GM19035 (cell line): ENCODE data around the gene TSPAN9.

ENCODE experiments used
- ATAC-seq: cut with Tn5 transposase; IDR thresholded peaks from one replicate; pipeline ENCODE4 v1.9.1; 2021; ENCODE audit not compliant: unreplicated experiment

The TSPAN9 gene

DNA sequence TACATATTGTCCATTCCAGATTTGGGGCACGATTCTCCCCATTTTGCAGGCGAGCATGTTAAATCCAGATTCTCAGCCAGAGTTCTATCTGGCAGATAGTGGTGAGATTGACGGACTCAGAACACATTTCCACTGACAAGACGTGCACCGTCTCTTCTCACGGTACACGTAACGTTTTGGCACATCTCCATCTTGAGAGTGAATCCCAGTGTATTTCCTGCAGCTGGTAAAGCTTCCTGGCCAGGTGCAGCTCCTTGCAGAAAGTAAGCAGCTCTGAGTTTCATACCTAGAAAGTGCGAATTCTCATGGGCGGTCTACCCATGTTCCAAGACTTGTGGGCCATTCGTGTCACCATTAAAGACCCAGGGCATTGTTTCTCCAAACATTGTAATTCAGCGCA, 102.6 kb downstream of the TSPAN9 start:
- ATAC-seq = no peak

- ATAC-seq = no peak
Observed at GRCh38 chr12:3182426-3182825, 105.2 kb downstream of the TSPAN9 start.

DNA sequence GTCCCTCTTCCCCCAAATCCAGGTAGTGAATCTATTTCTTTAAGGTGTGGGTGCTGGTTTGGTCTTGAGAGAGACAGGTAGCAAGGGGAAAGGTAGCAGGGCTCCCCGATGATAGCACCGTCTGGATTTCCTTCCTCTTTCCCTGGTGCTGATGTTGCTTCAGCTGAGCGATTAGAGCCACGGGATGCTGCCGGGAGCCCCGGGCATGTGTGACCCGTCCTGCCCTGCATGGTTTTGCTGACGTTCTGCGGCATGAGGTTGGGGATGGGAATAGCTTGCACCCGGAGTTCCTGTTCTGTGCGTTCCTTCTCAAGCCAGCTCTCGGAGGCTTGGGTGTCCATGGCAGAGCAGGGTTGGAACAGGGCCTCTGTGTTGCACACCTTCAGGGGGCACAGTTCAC, 107.3 kb downstream of the TSPAN9 start:
- no peak for ATAC-seq

DNA sequence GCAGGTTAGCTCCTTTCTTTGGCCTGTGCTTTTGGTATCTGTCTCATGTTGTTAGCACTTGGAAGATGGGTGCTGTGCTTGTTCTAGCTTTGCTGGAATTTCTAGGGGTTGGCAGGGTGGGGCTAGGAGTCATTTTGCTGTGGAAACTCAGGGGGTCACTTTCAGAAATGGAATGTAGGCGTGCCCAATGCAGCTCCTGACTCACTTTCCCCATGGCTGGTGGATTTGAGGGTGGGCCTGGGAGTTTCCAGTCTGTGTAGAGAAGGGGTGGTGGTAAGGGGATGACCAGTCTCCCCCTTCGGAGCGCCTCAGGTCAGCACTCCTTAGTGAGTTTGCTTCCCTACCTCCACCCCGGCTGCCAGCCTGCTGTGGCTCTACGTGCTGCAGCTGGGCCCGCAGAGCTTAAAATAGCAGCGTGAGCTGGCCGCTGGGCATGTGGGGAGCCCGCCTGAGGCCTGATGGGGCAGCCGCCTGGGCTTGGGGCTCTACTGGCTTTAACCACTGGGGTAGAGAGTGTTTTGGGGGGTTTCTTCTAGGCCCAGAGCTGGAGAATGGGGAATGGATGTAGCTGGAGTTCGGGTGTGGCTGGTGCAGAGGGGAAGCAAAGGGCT, 108.2 kb downstream of the TSPAN9 start:
- no peak for ATAC-seq

DNA sequence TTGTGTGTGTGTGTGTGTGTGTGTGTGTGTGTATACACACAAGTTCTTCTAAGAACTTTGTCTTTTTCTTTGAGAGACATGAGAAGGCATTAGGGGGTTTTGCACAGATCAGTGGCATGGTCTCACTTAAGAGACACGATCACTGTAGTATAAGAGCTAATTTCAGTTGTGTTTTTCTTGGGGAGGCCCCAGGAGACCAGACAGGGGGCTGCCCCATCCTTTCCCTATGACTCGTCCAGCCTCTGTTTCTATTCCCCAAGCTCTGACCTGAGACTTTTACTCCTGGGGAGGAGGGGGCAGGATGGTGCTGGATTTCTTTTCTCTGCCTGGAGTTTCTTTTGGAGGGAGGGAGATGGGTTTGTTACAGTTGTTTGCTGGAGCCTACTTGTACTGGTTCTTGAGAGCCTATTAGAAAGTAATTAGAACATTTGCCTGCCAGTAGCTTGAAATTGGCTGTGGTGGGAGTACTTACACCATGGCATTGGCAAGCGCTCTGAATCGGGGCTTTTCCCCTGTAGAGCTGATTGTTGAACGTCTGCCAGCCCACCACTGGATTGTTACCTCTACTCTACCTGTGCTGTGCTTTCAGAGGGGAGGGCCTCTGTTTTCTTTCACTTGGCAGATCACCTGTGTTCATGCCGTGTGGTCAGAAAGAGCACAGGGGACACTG, 109.5 kb downstream of the TSPAN9 start:
- ATAC-seq = no peak

DNA sequence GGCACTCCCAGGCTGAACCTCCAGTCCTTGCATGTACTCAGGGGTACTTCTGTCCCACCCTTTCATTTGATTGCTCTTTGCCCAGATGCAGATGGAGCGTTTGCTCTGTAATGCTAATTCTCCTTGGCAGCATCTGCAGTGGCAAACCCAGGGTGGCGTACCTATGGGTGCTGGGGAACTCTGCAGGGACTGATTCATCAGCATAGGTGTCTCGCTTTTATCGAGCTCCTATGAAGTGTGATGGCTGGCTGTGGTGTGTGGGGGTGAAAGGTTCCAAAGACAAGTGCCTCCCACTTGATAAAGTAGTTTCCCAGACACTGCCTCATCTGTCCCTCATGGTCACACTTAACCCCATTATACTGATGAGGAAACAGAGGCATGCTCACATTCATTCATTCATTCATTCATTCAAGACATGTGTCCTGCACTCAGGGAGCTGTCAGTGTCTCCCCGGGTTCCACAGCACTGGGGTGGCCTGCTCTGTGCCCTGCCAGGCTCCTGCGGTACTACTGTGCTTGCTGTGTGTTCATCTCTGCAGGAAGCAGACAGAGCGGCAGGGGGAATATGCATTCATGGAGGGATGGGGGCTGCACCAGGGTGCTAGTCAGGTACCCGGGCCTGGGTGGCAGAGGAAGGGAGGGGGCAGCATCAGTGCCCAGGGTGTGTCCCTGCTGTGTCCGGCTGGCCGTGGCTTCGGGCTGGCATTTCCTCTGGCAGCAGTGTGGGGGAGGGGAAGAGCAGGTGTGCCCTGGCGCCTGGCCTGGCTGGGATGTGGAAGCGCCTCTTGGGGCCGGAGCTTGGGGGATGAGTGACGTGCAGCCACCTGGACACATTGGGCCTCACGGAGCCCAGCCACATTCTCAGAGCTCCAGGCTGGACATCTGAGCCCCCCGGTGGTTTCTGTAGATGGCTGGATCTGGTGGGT, 110.9 kb downstream of the TSPAN9 start:
- no peak for ATAC-seq

DNA sequence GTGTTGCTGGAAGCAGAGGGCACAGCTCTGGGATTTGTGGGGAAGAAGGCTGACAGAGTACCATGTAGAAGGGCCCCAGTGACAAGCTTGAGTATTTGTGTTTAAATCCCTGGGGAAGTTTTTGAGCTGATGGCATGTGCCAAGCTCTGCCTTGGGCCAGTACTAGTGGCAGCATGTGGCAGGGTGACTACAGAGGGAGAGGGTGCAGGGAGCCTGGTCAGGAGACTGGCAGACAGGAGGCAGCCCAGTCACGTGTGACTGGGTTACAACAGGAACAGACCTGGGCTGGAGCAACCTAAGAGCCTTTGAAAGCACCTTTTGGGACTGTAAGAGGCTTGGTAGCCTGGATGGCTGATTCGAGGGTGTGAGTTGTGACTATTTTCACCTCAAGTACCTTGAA, 112.1 kb downstream of the TSPAN9 start:
- no peak for ATAC-seq

DNA sequence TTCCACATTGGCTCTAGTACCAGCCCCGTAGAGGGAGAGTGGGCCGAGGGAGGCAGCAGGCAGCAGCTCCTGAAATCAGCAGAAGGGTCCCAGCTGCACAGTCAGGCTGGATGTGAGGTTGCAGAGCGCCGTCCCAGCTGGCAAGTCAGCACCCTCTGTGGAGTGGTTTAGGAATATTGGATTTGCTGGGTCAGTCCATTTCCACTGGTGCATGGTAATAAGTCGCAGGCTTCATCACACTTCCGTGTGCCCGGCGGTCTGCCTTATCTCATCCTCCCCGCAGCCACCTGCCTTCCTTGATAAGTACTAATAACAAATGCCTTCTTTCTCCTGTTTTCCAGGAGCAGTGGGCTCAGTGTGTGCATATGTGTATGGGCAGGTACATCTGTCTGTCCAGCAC, 112.9 kb downstream of the TSPAN9 start:
- no peak for ATAC-seq

DNA sequence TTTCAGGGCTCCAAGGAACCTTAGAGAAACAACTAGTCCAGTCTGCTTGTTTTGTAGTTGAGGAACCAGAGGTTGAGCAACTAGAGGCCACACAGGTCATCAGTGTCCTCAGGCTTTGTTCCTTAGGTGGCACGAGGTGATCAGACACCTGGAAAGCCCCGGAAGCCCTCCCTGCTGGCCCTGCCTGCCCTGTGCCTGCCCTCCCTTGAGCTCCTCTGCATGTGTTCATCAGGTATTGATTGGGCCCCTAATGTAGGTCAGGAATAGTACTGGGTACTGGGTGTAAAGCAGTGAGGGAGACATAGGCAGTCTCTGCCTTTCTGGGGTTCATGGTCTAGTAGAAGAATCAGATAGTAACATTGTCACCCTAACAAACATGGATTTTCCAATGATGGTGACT, 114.3 kb downstream of the TSPAN9 start:
- no peak for ATAC-seq

GRCh38 chr12:3192221-3192620, 115.0 kb downstream of the TSPAN9 start:
- no peak for ATAC-seq

GRCh38 chr12:3193131-3193530, 116.0 kb downstream of the TSPAN9 start:
- ATAC-seq = no peak

GRCh38 chr12:3193755-3194154, 116.6 kb downstream of the TSPAN9 start:
- ATAC-seq = no peak

- ATAC-seq = no peak
Observed at GRCh38 chr12:3195337-3195736, 118.2 kb downstream of the TSPAN9 start.

DNA sequence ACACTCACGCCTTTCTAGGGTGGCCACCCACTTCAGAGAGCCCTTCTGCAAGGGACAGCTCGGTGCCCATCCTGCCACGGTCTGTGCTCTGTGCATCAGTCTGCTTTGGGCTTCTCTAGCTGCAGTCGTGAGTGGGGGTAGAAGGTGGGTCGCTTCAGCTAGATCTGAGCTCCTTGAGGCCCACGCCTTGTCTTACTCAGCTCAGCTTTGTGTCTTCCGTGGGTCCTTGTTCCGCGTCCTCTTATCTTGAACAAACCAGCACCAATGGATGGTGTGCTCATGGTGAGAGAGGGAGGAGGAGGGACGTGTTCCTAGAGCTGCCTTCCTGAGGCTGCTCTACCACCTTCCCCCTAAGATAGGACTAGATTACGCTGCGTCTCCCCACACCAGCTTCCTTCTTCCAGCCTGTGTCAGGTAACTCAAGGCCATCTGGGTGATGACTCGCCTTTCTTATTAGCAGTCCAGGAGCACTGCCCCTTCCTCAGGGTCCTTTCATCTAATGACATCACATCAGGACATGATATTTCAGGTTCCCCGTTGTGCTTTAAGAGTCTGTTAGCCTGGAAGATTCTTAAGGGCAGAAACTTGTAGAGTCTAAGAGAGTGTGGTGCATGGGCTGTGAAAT, 118.8 kb downstream of the TSPAN9 start:
- no peak for ATAC-seq

GRCh38 chr12:3196488-3196887, 119.3 kb downstream of the TSPAN9 start:
- no peak for ATAC-seq

- no peak for ATAC-seq
Observed at GRCh38 chr12:3197131-3197818, 120.1 kb downstream of the TSPAN9 start.

GRCh38 chr12:3199551-3200031, 122.4 kb downstream of the TSPAN9 start:
- ATAC-seq = no peak

DNA sequence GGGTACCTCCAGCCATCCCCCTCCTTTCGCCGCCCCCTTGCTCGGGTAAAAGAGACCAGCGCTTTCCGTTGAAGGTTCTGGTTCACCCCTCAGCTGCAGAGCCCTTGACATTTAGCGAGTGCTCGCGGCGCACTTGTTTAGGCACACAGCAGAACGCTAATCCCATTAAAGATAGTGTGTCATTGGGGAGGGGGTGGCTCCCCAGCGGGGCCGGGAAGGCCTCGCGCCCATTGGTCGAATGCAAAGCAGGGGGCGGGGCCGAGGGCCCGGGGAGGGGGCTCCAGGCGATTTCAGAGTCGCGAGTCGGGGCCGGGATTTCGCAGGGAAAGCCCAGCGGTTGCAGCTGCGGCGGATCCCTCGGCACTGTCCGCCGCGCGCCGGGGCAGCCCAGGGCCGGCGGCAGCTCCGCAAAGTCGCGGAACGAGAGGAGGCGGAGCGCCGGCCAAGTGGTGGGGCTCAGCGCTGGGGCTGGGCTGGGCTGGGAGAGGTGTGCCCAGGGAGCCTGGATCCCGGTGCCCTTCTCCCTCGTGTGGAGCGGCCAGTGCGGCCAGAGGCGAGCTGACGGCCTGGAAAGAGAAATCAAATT, 122.9 kb downstream of the TSPAN9 start:
- ATAC-seq = no peak

GRCh38 chr12:3200814-3201233, 123.6 kb downstream of the TSPAN9 start:
- ATAC-seq = no peak

GRCh38 chr12:3201339-3202051, 124.3 kb downstream of the TSPAN9 start:
- ATAC-seq = no peak
